Measurements from ENCODE around the gene DLAT. TPM values are rescaled to one million over a fixed set of nuclear protein-coding genes. Genes with fewer than 3 reads are reported as not detected.

The DLAT gene
- total RNA-seq, 1 experiment from 2014 or later, result 75.9 TPM

DNA sequence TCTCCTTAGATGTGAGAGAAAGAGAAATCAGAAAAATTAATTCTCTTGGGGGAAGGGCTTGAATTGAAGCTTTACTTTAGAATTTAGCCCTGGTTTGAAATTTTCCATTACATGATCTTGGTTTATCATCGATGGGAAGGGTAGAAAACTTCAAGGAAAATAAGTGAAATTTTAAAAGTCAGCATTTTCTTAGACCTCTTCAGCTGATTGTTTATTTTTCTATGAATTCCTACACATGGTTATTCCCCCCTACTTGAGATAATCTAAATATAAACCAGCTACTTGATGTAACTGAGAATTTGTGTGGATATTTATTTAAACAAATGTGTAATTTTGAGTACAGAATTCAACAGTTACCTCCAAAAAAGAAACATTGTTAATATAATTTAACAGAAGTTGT is 37.7 kb downstream of the DLAT start:
- in situ Hi-C loops (cut with HindIII; ENCODE audit: low pct_unique_long_range_greater_than_20kb, low sequenced_read_pairs), result no loop called here
- H3K27ac ChIP-seq (ENCODE audit: low read length), result no peak overlapping the region
- ATAC-seq (no peak), DNase-seq (ENCODE audit: low read depth, low spot score) (no peak)
- peaks cover 39% of the 10 kb centered on the region for H3K36me3 ChIP-seq (ENCODE audit: control insufficient read depth, insufficient read depth, low read length)
- ChIA-PET POLR2A (no interaction called here), CTCF (no interaction called here)
- TSS peak; percentile 70 for BruUV-seq (replicated peaks)
- no peaks in the 10 kb centered on the region for H3K9me3 ChIP-seq (ENCODE audit: control insufficient read depth, insufficient read depth, low read depth, low read length)
- TF ChIP-seq POLR2AphosphoS5 (IDR thresholded peaks at IDR 0.05; ENCODE audit: low read depth, low read length) (no peak), SIN3A (IDR thresholded peaks at IDR 0.05; ENCODE audit: borderline replicate concordance, insufficient read depth, low read depth, low read length) (no peak), TCF7L2 (IDR thresholded peaks at IDR 0.05; ENCODE audit: low read depth, low read length) (no peak)
- TF ChIP-seq, protein P1, sequence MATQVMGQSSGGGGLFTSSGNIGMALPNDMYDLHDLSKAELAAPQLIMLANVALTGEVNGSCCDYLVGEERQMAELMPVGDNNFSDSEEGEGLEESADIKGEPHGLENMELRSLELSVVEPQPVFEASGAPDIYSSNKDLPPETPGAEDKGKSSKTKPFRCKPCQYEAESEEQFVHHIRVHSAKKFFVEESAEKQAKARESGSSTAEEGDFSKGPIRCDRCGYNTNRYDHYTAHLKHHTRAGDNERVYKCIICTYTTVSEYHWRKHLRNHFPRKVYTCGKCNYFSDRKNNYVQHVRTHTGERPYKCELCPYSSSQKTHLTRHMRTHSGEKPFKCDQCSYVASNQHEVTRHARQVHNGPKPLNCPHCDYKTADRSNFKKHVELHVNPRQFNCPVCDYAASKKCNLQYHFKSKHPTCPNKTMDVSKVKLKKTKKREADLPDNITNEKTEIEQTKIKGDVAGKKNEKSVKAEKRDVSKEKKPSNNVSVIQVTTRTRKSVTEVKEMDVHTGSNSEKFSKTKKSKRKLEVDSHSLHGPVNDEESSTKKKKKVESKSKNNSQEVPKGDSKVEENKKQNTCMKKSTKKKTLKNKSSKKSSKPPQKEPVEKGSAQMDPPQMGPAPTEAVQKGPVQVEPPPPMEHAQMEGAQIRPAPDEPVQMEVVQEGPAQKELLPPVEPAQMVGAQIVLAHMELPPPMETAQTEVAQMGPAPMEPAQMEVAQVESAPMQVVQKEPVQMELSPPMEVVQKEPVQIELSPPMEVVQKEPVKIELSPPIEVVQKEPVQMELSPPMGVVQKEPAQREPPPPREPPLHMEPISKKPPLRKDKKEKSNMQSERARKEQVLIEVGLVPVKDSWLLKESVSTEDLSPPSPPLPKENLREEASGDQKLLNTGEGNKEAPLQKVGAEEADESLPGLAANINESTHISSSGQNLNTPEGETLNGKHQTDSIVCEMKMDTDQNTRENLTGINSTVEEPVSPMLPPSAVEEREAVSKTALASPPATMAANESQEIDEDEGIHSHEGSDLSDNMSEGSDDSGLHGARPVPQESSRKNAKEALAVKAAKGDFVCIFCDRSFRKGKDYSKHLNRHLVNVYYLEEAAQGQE (IDR thresholded peaks at IDR 0.05; ENCODE audit: insufficient read depth in 1 of 2, low read depth in 2 of 2, low read length in 1 of 2), result no peak
- TF ChIP-seq, protein P2, sequence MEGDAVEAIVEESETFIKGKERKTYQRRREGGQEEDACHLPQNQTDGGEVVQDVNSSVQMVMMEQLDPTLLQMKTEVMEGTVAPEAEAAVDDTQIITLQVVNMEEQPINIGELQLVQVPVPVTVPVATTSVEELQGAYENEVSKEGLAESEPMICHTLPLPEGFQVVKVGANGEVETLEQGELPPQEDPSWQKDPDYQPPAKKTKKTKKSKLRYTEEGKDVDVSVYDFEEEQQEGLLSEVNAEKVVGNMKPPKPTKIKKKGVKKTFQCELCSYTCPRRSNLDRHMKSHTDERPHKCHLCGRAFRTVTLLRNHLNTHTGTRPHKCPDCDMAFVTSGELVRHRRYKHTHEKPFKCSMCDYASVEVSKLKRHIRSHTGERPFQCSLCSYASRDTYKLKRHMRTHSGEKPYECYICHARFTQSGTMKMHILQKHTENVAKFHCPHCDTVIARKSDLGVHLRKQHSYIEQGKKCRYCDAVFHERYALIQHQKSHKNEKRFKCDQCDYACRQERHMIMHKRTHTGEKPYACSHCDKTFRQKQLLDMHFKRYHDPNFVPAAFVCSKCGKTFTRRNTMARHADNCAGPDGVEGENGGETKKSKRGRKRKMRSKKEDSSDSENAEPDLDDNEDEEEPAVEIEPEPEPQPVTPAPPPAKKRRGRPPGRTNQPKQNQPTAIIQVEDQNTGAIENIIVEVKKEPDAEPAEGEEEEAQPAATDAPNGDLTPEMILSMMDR (IDR thresholded peaks at IDR 0.05), result no peak
- no peaks in the 10 kb centered on the region for H3K4me1 ChIP-seq (ENCODE audit: control insufficient read depth, insufficient read depth, low read length)
- intact Hi-C loops (cut with micrococcal nuclease; ENCODE audit: unreplicated experiment), result no loop called here
- H3K4me3 ChIP-seq (ENCODE audit: low read depth in 2 of 2, low read length in 2 of 2), result no peak overlapping the region
- H3K27me3 ChIP-seq (ENCODE audit: control insufficient read depth, insufficient read depth, low read length), result no peaks in the 10 kb centered on the region

DNA sequence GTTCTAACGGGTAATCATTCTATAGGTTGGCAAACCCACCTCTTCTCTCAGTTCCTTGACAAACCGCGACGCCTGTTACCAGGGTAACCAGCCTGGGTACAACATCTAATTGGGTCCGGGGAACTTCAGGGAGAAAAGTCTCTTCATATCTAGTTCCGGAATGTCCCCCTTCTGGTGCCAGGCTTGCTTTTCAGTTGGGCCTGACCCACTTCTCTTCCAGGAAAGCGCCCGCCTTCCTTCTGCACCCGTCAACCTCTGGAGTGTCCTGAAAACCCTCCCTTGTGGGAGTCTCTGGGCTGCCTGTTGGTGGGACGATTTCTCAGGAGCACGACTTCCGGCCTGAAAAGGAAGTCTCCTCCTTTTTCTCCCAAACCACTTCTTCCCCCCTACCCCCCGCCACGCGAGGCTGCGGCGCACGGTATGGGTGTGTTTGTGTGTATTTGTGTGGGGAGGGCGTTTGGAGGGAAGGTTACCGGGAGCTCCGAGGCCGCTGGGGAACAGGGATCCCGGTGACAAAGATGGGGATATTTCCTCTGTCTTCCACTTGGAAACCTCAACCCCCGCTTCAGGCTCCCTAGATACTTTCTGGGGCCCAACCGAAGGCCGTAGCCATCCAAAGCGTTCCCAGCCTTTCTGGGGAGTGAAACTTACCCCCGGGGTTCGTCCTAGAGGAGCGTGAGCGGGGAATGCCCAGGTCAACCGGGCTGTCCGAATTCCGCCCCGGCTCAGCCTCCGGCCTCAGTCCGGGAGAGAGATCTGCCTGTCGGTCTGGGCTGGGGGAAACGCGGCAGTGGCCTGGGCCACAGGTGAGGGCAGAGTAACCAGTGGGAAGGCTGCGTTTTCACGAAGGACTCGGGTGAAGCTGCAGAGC is 49.0 kb downstream of the DLAT start, which contains the start of the genes NKAPD1 and PIH1D2:
Gene NKAPD1, plus strand, starts transcription at position 359 of the 871 bp plus-strand sequence. CDS start 1,276 bp downstream, outside the sequence.
Gene PIH1D2, minus strand, starts transcription at position 77 of the 871 bp plus-strand sequence. CDS start 843 bp downstream, outside the sequence.
- no peak; the same call in 1 of the 2 replicates for TF ChIP-seq SIN3A (IDR thresholded peaks at IDR 0.05; ENCODE audit: borderline replicate concordance, insufficient read depth, low read depth, low read length)
- peak; percentile 78 for TF ChIP-seq POLR2AphosphoS5 (IDR thresholded peaks at IDR 0.05; ENCODE audit: low read depth, low read length)
- Histone ChIP-seq H3K27ac (ENCODE audit: low read length) (peak within 1 kb of the TSS; percentile 91), H3K27me3 (ENCODE audit: control insufficient read depth, insufficient read depth, low read length) (no peaks in the 10 kb centered on the region), H3K9me3 (ENCODE audit: control insufficient read depth, insufficient read depth, low read depth, low read length) (no peaks in the 10 kb centered on the region), H3K36me3 (ENCODE audit: control insufficient read depth, insufficient read depth, low read length) (peaks cover 34% of the 10 kb centered on the region), H3K4me3 (ENCODE audit: low read depth in 2 of 2, low read length in 2 of 2) (peak within 1 kb of the TSS; percentile 94), H3K4me1 (ENCODE audit: control insufficient read depth, insufficient read depth, low read length) (peaks cover 16% of the 10 kb centered on the region)
- intact Hi-C loops (cut with micrococcal nuclease; ENCODE audit: unreplicated experiment) (no loop called here), in situ Hi-C loops (cut with HindIII; ENCODE audit: low pct_unique_long_range_greater_than_20kb, low sequenced_read_pairs) (no loop called here)
- DNase-seq (ENCODE audit: low read depth, low spot score) (peak; percentile 79), ATAC-seq (peak; percentile 96)
- CTCF ChIA-PET, result interaction anchor here (1.0 kb wide), 1 partner anchor 206 kb away, joined by 8 read pairs; no protein-coding TSS in a partner anchor
- POLR2A ChIA-PET, result no interaction called here
- no TSS peak for BruUV-seq (replicated peaks)
